ENCODE measurements around the gene CDC45.

DNA sequence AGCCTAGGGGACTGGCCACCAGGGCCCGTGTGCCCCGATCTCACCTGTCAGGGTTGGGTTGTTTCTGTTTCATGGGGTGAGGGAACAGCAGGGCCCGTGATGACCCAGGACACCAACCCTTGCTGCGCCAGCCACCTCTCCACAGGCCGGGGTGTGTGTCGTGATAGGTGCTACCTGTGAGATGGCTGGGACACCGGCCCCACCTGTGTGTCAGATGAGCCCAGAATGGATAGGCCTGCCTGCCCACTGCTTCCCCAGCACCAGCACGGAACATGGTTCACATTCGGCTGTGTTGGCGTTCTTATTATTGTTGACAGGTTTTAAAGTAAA is 37.4 kb downstream of the CDC45 start:
- TF ChIP-seq, protein P1, sequence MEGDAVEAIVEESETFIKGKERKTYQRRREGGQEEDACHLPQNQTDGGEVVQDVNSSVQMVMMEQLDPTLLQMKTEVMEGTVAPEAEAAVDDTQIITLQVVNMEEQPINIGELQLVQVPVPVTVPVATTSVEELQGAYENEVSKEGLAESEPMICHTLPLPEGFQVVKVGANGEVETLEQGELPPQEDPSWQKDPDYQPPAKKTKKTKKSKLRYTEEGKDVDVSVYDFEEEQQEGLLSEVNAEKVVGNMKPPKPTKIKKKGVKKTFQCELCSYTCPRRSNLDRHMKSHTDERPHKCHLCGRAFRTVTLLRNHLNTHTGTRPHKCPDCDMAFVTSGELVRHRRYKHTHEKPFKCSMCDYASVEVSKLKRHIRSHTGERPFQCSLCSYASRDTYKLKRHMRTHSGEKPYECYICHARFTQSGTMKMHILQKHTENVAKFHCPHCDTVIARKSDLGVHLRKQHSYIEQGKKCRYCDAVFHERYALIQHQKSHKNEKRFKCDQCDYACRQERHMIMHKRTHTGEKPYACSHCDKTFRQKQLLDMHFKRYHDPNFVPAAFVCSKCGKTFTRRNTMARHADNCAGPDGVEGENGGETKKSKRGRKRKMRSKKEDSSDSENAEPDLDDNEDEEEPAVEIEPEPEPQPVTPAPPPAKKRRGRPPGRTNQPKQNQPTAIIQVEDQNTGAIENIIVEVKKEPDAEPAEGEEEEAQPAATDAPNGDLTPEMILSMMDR (IDR thresholded peaks at IDR 0.05), result no peak
- TF ChIP-seq POLR2A (IDR thresholded peaks at IDR 0.05), result no peak
